Measurements from ENCODE around the gene FGF19.

The FGF19 gene

DNA sequence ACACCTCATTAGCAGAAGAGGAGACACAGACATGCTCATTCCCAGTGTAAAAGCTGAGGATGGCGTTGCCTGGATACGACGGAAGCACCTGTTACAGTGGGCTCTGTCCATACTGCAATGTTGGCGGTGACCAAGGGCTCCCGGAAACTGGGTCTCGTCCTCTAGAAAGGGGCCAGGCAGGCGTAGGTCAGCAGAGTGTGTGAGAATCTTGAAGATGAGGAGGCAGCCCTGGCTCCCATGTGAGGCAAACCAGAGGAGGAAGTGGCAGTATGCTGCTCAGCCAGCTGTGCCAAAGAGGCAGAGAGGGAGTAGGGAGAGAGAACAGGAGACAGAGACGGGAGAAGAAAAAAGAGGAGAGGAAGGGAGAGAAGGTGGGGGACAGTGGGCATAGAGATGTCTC is 38.9 kb downstream of the FGF19 start:
- Histone ChIP-seq H3K27me3 (ENCODE audit: insufficient read depth, poor library complexity, severe bottlenecking) (no peaks in the 10 kb centered on the region), H3K4me3 (replicated peaks; ENCODE audit: insufficient read depth, low read length) (no peak overlapping the region), H3K27ac (replicated peaks) (no peak overlapping the region)
- TF ChIP-seq GABPA (IDR thresholded peaks at IDR 0.05; ENCODE audit: low read depth) (no peak), POLR2AphosphoS5 (IDR thresholded peaks at IDR 0.05; ENCODE audit: low read depth) (no peak), SPI1 (IDR thresholded peaks at IDR 0.05; ENCODE audit: borderline replicate concordance, low read depth) (no peak)
- TF ChIP-seq, protein P1, sequence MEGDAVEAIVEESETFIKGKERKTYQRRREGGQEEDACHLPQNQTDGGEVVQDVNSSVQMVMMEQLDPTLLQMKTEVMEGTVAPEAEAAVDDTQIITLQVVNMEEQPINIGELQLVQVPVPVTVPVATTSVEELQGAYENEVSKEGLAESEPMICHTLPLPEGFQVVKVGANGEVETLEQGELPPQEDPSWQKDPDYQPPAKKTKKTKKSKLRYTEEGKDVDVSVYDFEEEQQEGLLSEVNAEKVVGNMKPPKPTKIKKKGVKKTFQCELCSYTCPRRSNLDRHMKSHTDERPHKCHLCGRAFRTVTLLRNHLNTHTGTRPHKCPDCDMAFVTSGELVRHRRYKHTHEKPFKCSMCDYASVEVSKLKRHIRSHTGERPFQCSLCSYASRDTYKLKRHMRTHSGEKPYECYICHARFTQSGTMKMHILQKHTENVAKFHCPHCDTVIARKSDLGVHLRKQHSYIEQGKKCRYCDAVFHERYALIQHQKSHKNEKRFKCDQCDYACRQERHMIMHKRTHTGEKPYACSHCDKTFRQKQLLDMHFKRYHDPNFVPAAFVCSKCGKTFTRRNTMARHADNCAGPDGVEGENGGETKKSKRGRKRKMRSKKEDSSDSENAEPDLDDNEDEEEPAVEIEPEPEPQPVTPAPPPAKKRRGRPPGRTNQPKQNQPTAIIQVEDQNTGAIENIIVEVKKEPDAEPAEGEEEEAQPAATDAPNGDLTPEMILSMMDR (IDR thresholded peaks at IDR 0.05; ENCODE audit: insufficient read depth, low read length): no peak
- TF ChIP-seq, protein P2, sequence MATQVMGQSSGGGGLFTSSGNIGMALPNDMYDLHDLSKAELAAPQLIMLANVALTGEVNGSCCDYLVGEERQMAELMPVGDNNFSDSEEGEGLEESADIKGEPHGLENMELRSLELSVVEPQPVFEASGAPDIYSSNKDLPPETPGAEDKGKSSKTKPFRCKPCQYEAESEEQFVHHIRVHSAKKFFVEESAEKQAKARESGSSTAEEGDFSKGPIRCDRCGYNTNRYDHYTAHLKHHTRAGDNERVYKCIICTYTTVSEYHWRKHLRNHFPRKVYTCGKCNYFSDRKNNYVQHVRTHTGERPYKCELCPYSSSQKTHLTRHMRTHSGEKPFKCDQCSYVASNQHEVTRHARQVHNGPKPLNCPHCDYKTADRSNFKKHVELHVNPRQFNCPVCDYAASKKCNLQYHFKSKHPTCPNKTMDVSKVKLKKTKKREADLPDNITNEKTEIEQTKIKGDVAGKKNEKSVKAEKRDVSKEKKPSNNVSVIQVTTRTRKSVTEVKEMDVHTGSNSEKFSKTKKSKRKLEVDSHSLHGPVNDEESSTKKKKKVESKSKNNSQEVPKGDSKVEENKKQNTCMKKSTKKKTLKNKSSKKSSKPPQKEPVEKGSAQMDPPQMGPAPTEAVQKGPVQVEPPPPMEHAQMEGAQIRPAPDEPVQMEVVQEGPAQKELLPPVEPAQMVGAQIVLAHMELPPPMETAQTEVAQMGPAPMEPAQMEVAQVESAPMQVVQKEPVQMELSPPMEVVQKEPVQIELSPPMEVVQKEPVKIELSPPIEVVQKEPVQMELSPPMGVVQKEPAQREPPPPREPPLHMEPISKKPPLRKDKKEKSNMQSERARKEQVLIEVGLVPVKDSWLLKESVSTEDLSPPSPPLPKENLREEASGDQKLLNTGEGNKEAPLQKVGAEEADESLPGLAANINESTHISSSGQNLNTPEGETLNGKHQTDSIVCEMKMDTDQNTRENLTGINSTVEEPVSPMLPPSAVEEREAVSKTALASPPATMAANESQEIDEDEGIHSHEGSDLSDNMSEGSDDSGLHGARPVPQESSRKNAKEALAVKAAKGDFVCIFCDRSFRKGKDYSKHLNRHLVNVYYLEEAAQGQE (IDR thresholded peaks at IDR 0.05; ENCODE audit: insufficient replicate concordance, low read depth): no peak
- DNase-seq (ENCODE audit: low read depth in 1 of 2, low spot score in 1 of 2): no peak

DNA sequence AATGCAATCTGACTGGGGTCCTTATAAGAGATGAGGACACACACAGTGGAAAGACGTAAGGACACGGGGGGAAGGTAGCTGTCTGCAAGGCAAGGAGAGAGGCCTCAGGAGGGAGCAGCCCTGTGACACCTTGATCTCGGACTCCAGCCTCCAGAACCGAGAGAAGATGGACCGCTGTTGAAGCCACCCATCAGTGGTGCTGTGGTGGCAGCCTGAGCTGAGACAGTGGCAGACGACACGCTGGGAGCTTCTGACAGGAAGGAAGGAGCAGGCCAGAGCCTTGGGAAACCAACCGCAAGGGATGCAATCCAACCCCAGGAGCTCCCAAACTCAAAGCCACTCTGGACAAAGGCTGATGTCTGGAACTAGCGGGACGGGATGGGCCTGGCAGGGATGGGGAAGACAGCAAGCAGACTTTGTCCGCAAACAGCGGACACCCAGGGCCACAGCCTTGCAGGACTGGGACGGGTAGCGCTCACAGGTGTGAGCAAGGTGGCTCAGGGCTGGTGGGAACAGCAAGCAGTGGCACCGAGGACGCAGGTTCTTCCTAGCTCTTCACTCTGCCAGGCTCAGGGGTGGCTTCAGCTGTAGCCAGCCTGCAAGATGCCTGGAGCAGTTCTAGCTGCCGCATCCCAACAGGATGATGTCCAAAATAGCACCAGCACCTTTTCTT is 39.6 kb downstream of the FGF19 start:
- DNase-seq (ENCODE audit: low read depth in 1 of 2, low spot score in 1 of 2): no peak
- TF ChIP-seq GABPA (IDR thresholded peaks at IDR 0.05; ENCODE audit: low read depth): no peak
- no peak for TF ChIP-seq POLR2AphosphoS5 (IDR thresholded peaks at IDR 0.05; ENCODE audit: low read depth)
- TF ChIP-seq, protein P2 (IDR thresholded peaks at IDR 0.05; ENCODE audit: insufficient replicate concordance, low read depth): no peak
- no peak for TF ChIP-seq SPI1 (IDR thresholded peaks at IDR 0.05; ENCODE audit: borderline replicate concordance, low read depth)
- TF ChIP-seq, protein P1 (IDR thresholded peaks at IDR 0.05; ENCODE audit: insufficient read depth, low read length): no peak
- H3K4me3 ChIP-seq (replicated peaks; ENCODE audit: insufficient read depth, low read length): no peak overlapping the region
- H3K27me3 ChIP-seq (ENCODE audit: insufficient read depth, poor library complexity, severe bottlenecking): no peaks in the 10 kb centered on the region
- H3K27ac ChIP-seq (replicated peaks): no peak overlapping the region

DNA sequence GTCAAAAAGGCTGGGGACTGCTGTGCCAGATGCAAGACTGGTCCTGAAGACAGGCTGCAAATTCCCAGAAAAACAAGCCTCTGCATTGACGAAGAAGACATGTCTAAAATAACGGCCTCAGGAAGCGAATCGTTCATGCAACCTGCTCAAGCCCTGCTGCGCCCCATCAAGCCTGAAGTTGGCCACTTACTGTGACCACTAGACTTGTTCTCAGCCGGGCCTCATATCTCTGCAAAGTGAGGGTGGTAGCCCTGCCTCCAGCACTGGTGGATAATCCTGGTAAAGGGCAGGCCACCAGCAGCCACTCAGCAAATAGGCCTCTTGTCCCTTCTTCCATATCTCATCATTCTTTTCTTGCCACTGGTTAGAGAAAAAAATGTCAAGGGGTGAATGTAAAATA is 40.5 kb downstream of the FGF19 start:
- no peaks in the 10 kb centered on the region for H3K27me3 ChIP-seq (ENCODE audit: insufficient read depth, poor library complexity, severe bottlenecking)
- H3K4me3 ChIP-seq (replicated peaks; ENCODE audit: insufficient read depth, low read length): no peak overlapping the region
- no peak for DNase-seq (ENCODE audit: low read depth in 1 of 2, low spot score in 1 of 2)
- TF ChIP-seq POLR2AphosphoS5 (IDR thresholded peaks at IDR 0.05; ENCODE audit: low read depth) (no peak), SPI1 (IDR thresholded peaks at IDR 0.05; ENCODE audit: borderline replicate concordance, low read depth) (no peak)
- no peak overlapping the region for H3K27ac ChIP-seq (replicated peaks)

DNA sequence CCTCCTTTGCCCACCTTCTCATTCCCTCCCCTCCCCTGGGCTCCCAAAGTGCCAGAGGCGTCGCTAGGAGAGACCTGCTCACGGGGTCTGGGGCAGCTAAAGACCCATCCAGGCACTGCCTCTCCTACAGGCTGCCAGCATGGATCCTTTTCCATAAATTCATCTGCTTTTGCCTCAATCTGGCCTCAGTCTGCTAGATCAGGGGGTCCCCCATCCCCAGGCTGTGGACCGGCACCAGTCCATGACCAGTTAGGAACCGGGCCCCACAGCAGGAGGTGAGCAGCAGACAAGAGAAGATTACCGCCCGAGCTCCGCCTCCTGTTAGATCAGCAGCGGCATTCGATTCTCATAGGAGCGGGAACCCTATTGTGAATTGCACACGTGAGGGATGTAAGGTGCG is 41.0 kb downstream of the FGF19 start:
- TF ChIP-seq, protein P2 (IDR thresholded peaks at IDR 0.05; ENCODE audit: insufficient replicate concordance, low read depth): no peak
- TF ChIP-seq SPI1 (IDR thresholded peaks at IDR 0.05; ENCODE audit: borderline replicate concordance, low read depth) (no peak), POLR2AphosphoS5 (IDR thresholded peaks at IDR 0.05; ENCODE audit: low read depth) (no peak), GABPA (IDR thresholded peaks at IDR 0.05; ENCODE audit: low read depth) (no peak)
- TF ChIP-seq, protein P1 (IDR thresholded peaks at IDR 0.05; ENCODE audit: insufficient read depth, low read length): no peak
- Histone ChIP-seq H3K4me3 (replicated peaks; ENCODE audit: insufficient read depth, low read length) (no peak overlapping the region), H3K27ac (replicated peaks) (no peak overlapping the region), H3K27me3 (ENCODE audit: insufficient read depth, poor library complexity, severe bottlenecking) (no peaks in the 10 kb centered on the region)
- DNase-seq (ENCODE audit: low read depth in 1 of 2, low spot score in 1 of 2): no peak
